HG03064 (cell line): Measurements from ENCODE around the gene AFAP1.

ENCODE experiments used
- ATAC-seq: cut with Tn5 transposase; IDR thresholded peaks from one replicate; pipeline ENCODE4 v1.9.1; 2021; ENCODE audit warnings: low read depth; ENCODE audit not compliant: unreplicated experiment

The AFAP1 gene

GRCh38 chr4:7747566-7747965 lies 192.1 kb downstream of the AFAP1 start:
- ATAC-seq: no peak

GRCh38 chr4:7747062-7747385 lies 192.6 kb downstream of the AFAP1 start:
- ATAC-seq: no peak

DNA sequence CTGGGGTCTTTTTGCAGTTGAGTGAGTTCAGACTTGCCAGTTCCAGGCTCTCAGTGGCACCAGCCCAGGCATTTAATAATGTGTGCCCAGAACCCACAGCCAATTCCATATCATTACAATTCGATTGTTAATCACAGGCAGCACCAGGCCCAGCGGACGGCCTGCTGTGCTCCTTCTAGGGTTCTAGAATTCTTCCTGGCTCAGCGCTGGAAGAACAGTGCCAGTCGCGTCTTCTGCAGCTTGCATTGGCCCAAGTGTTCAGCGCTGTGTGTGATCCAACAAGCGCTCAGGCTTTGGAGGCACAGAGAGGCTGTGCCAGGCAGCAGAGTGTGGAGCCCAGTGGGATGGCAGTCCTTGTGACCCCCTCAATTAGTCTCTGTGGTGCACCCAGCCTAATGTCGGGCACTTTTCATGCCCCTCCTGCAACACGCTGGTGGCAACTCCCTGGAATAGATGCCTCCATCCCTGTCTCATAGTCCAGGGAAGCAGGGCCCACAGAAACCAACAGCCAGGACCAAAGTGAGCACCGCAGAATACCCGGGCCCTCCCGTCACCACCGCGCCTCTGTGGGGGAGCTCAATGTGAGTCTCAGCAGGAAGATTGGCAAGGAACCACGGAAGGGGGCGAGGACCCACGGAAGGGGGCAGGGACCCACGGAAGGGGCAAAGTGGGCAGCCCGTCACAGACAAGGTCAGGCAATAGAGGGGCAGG lies 193.2 kb downstream of the AFAP1 start:
- no peak for ATAC-seq

DNA sequence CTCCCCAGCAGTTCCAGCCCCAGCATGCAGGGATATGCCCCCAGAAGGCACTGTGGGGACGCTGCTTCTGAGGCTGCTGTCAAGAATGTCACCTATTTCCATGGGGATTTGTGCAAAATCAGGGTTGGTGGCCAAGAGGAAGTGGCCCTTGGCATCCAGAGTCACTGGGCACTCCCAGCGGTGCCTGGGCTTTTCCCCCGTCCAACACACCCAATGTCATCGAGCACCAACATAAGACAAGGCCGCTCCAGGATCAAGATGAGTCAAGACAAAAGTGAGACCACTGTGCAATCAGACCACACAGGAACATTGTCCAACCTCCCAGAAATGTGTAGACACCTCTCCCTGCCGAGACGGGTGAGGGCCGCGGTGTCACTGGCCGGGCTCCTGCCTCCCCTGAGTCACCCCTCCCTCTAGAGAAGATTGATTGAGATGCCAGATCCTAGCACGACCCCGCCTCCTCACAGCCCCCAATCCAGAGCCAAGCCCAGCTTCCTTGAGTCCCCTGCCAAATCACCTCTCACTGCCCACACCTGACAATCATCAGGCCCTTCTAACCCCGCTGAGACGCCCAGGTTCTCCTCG lies 194.3 kb downstream of the AFAP1 start:
- no peak for ATAC-seq

DNA sequence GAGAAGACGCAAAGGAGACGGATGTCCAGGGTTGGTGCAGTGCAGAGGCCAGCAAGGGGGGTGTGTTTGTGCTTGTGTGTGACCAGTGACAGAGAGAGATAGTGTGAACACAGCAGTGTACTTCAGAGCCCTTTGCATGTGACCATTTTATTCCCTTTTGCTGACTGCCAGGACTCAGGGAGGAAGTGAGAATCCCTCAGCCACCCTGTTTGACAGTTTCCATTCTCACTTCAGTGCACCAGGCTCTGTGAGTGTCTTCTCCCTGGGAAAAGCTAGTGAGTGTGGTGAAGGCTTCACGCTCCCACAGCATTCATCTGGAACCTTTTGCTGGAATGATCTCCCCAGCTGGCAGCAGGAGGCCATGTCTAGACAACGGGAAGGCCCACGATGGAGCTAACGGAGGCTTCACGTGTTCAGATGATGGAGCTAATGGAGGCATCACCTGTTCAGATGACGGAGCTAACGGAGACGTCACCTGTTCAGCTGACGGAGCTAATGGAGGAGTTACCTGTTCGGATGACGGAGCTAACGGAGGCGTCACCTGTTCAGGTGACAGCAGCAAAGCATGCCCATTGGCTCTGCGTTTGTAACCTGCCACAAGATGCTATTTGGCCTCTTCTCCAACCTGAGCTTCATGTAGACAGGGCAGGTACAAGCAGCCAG lies 195.4 kb downstream of the AFAP1 start:
- no peak for ATAC-seq

DNA sequence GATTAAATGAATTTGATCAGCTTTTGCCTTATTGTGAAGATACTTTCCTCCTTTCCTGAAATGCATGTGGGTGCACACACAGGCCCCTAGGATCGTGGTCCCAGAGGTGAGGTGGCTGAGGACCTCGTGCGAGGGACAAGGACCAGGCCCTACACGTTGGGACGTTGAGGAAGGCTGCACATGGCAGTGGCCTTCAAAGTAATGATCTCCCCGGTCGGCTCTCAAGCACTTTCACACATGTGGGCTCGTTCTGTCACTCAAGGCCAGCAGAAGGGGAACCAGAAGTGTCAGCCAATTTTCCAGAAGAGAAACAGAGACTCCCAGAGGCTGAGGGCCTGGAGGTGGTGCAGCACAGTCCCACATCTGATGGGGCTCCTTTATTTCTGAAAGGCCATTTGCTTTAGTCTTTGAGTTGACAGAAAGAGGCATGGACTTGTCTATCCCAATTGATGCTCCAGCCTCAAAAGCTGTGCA lies 196.8 kb downstream of the AFAP1 start:
- ATAC-seq: no peak

DNA sequence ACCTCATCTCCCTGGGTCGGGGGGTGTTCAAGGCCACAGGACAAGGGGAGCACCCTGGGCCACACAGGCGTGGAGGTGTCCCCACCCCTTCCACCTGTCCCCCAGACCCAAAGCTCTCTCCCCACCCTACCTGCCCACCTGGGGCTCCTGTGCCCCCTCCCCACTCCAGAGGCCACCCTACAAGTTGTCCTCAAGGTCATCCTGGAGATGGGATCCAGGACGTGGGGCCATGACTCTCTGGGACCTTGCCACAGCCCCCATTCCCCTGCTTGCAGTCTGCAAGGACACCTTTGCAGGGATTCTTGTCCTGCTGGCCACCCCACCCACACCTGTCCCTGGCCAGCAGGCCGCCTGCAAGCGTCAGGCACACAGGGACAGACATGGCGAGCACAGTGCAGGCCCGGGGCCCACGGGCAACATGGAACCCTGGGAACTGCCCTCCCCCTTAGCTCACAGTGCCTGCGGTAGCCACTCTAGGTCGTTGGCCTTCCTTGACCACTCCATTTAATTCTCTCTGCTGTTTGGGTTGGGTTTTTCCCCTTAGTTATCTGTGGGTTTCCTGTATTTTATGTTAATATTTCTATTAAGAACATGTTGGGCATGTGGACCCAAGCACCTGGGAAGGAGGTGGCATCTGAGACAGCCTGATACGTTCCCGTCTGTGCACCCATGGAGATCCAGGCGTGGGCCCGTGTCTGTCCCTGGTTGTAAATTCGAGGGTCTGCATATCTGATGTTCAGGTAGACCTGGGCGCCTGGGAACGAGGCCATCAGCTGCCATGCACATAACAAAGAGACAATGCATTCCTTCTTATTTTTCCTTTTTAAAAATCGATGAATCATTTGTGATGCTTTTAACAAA lies 197.5 kb downstream of the AFAP1 start:
- ATAC-seq: no peak

GRCh38 chr4:7740866-7741525 lies 198.7 kb downstream of the AFAP1 start:
- no peak for ATAC-seq

- no peak for ATAC-seq
These were observed 199.5 kb downstream of the AFAP1 start for GRCh38 chr4:7739918-7740865.

DNA sequence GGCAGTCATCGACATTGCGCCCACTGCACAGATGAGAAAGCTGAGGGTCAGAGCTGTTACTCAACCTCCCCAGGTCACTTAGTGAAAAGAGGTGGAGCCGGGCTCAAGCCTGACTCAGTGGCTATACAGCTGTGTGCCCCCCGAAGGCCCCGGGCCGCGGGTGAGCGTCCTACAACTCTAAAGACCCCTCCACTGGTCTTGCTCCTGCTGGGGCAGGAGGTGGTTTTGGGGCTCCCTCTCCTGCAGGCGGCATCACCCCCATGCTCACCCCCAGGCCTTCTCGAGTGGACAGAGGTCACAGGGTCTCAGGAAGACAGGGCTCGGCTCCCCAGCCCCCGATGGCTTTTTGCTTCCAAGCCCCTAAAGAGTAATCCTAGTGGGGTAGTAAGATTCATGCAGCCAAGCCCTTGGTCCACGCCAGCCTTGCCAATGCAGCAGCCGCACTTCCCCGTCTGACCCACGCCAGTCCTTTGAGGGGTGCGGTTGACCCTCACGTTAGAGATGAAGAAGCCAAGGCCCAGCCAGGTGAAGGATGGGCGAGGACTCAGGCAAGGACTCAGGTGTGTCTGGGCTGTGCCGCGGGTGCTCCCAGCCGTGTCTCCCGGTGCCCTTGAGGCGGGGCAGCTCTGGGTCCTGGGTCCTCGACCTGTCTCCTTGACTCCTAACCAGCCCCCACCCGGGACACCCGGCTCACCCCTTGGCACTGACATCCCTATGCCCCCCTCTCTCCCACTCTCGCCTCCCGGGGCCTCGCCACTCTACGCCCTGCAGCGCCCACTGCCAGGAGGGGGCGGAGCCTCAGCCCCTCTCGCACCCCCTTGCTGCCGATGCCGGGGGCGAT lies 200.4 kb downstream of the AFAP1 start:
- no peak for ATAC-seq

DNA sequence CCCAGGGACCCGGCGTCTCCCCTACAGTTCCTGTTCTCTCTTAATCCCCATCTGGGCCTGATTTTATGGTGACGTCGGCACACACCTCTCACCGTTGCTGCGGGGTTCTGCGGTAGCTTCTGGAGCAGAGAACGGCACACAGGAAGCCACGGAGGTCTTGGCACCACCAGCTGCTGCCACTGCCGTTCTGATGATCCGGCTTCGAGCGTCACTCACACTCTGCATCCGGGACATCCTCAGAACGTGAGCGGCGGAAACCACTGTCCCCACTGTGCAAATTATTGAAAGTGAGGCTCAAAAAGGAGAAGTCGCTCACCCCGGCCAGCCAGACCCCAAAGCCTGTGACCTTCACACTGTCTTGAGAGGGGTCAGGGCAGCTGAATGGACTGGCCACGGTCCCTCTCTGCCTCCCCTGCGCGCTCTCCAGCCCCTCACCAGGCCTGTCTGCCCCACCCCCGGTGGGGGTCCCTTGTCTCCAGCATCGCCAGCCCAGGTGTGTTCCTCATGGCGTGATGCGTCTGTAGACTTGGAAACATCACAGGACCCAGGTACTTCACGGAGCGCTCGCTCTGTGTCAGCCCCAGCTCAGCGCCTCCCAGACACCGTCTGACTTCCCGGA lies 201.1 kb downstream of the AFAP1 start:
- no peak for ATAC-seq

- ATAC-seq: no peak
These were observed 201.8 kb downstream of the AFAP1 start for GRCh38 chr4:7737752-7738457.

DNA sequence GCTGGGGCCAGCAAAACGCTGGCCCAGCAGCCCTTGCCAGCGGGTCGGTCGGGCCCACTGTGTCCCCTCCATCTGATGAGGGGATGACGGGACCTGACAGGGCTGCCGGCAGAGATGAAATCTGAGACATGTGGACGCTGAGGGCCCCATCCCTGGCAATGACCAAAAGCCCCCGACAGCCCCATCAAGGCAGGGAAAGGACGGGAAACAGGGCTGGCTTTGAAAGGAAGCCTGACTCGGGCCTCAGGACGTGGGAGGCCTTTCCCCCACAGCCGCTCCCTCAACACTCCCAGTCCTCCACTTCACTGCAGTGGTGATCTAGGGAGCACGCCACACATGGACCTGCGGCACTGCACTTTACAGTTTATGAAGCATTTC lies 202.4 kb downstream of the AFAP1 start:
- no peak for ATAC-seq

- no peak for ATAC-seq
These were observed 203.0 kb downstream of the AFAP1 start for GRCh38 chr4:7736436-7737267.

- no peak for ATAC-seq
These were observed 203.7 kb downstream of the AFAP1 start for GRCh38 chr4:7735961-7736360.

GRCh38 chr4:7735395-7735794 lies 204.3 kb downstream of the AFAP1 start:
- no peak for ATAC-seq
